Adipocyte (in vitro differentiated cells): ENCODE results near the gene TMEM190.

Source experiments
- DNase-seq: peaks from one replicate; pipeline ENCODE4 v3.0.0-alpha.2; 2015; ENCODE audit warnings: low read depth
- H3K27me3 ChIP-seq: replicated peaks from 2 replicates; pipeline ENCODE4 v1.7.0; 2013; ENCODE audit warnings: mild to moderate bottlenecking, low read length, moderate library complexity; ENCODE audit not compliant: control insufficient read depth, insufficient read depth
- H3K36me3 ChIP-seq: 2 replicates; pipeline ENCODE4 v1.7.0; 2013; ENCODE audit warnings: low read length, mild to moderate bottlenecking, moderate library complexity; ENCODE audit not compliant: control insufficient read depth, insufficient read depth, severe bottlenecking
- H3K4me1 ChIP-seq: 2 replicates; pipeline ENCODE4 v1.7.0; 2013; ENCODE audit warnings: mild to moderate bottlenecking, low read length, moderate library complexity; ENCODE audit not compliant: control insufficient read depth, insufficient read depth
- H3K4me3 ChIP-seq: 2 replicates; pipeline ENCODE4 v1.7.0; 2013; ENCODE audit warnings: mild to moderate bottlenecking, low read length, moderate library complexity
- H3K9ac ChIP-seq: 2 replicates; pipeline ENCODE4 v1.7.0; 2013; ENCODE audit warnings: mild to moderate bottlenecking, low read length, moderate library complexity
- H3K9me3 ChIP-seq: 2 replicates; pipeline ENCODE4 v1.7.0; 2013; ENCODE audit warnings: mild to moderate bottlenecking, low read length, moderate library complexity; ENCODE audit not compliant: control insufficient read depth

TMEM190 gene

DNA sequence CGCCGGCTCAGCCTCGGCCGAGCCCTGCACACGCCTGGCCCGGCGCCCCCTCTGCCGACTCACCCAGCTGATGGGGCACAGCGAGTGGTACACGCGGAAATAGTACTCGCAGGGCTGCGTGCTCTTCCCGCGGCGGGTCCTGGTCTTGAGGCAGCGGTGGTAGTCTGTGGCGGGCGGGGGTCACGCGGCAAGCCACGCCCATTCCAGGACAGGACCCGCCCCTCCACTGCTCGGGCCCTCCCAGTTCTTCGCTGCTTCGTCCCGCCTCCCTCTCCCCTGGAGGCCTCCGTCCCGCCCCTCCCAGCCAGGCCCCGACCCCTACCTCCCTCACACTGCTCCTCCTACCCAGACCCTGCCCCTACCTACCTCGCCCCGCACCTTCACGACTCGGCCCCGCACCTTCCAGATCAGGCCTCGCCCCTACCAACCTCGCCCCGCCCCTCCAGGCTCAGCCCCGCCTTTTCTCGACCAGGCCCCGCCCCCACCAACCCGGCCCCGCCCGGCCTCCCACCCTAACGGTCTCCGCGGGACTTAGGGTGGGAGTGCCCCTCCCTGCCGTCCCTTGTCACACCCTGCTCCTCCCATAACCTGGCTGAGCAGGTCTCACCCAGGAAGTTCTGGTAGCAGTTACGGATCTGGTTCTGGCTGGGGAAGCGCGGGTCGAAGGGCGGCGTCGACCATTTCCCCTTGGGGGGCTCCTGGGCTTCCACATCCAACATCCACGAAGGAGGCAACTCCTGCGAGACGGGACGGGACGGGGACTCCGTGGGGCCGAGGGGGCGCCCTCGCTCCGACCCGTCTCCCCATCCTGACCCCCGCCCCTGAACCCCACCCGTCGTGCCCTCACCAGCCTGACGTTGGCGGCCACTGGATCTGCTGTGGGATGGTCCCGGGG, 22.6 kb upstream of the TMEM190 start:
- Histone ChIP-seq H3K4me3 (peak overlapping the region; percentile 54), H3K4me1 (no peaks in the 10 kb centered on the region), H3K9ac (no peak overlapping the region), H3K27me3 (peaks cover 37% of the 10 kb centered on the region), H3K36me3 (no peaks in the 10 kb centered on the region), H3K9me3 (no peaks in the 10 kb centered on the region)
- peak; percentile 74 for DNase-seq

DNA sequence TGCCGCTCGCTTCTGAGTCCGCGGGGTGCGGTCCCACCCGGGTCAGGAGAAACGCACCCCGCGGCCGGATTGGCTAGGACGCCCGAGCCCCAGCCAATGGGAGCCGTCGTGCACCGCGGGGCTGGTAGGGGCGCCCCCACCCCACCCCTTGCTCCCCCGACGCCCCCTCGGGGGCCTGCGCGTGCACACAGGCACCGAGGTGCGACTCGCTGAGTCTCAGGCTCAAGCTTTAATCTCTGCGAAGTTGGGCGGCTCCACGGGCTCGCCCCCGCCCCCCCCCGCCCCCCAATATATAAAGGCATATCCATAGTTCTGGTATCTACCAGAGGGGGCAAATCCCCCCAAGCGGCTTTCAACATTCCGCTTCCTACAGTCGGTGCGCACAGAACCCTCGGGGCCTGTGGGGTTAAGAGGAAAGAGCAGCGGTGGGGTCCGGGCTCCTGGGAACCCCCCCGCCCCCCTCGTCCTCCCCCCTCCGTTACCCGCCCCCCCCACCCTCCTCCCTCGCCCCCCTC, 21.9 kb upstream of the TMEM190 start, which contains the start of gene COX6B2:
Gene COX6B2, minus strand, starts transcription at position 22 of the 515 bp plus-strand sequence. CDS start 198 bp downstream, outside the sequence.
- DNase-seq: no peak
- H3K36me3 ChIP-seq: no peaks in the 10 kb centered on the region
- no peaks in the 10 kb centered on the region for H3K9me3 ChIP-seq
- H3K27me3 ChIP-seq: peaks cover 37% of the 10 kb centered on the region
- H3K9ac ChIP-seq: no peak within 1 kb of the TSS
- H3K4me3 ChIP-seq: peak within 1 kb of the TSS; percentile 54
- H3K4me1 ChIP-seq: no peaks in the 10 kb centered on the region

DNA sequence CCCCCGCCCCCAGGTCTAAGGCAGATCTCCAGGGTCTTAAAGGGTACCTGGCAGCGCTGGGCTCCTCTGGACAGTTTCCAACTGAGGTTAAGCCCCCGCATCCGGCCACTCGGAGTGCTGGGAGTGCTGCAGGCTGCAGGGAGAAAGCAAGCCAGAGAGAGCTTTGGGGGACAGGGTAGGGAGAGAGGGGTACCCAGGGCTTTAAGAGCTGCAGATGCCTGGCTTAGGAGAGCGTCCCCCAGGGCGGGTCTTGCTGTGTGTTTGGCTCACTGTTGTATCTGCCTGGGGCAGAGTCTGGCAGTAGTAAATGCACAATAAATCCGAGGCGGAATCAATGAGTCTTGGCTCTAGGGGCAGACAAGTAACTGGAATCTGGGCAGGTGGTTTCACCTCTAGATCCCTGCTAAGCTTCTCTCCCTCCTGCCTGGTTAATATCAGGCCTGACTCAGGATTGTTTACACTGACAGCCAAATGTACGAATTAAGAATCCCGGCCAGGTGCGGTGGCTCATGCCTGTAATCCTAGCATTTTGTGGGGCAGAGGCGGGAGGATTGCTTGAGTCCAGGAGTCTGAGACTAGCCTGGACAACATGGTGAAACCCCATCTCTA, 21.3 kb upstream of the TMEM190 start:
- H3K9ac ChIP-seq: no peak overlapping the region
- no peak overlapping the region for H3K4me3 ChIP-seq
- no peaks in the 10 kb centered on the region for H3K4me1 ChIP-seq
- DNase-seq: no peak
- no peaks in the 10 kb centered on the region for H3K36me3 ChIP-seq
- no peaks in the 10 kb centered on the region for H3K9me3 ChIP-seq
- peaks cover 37% of the 10 kb centered on the region for H3K27me3 ChIP-seq

DNA sequence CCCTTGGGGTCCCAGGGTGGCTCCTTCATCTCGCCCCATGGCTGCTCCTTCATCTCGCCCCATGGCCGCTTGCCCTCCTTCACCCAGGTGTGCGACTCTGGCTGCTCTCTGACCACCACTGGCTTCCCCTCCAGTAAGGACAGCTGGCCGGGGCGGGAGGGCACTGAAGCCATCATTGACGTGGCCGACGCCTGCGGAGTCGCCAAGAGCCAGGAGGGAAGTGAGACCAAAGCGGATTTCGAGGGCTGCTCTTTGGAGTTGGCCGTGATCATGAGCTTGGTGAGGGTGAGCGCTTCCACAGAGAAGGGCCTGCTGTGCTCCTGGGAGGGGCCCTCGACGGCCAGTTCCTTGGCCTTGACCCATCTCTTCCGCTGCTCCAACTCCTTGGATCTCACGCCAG, 18.1 kb upstream of the TMEM190 start:
- DNase-seq: no peak
- no peaks in the 10 kb centered on the region for H3K36me3 ChIP-seq
- no peaks in the 10 kb centered on the region for H3K4me1 ChIP-seq
- H3K27me3 ChIP-seq: peaks cover 10% of the 10 kb centered on the region
- no peak overlapping the region for H3K9ac ChIP-seq
- H3K4me3 ChIP-seq: no peak overlapping the region
- H3K9me3 ChIP-seq: no peaks in the 10 kb centered on the region

DNA sequence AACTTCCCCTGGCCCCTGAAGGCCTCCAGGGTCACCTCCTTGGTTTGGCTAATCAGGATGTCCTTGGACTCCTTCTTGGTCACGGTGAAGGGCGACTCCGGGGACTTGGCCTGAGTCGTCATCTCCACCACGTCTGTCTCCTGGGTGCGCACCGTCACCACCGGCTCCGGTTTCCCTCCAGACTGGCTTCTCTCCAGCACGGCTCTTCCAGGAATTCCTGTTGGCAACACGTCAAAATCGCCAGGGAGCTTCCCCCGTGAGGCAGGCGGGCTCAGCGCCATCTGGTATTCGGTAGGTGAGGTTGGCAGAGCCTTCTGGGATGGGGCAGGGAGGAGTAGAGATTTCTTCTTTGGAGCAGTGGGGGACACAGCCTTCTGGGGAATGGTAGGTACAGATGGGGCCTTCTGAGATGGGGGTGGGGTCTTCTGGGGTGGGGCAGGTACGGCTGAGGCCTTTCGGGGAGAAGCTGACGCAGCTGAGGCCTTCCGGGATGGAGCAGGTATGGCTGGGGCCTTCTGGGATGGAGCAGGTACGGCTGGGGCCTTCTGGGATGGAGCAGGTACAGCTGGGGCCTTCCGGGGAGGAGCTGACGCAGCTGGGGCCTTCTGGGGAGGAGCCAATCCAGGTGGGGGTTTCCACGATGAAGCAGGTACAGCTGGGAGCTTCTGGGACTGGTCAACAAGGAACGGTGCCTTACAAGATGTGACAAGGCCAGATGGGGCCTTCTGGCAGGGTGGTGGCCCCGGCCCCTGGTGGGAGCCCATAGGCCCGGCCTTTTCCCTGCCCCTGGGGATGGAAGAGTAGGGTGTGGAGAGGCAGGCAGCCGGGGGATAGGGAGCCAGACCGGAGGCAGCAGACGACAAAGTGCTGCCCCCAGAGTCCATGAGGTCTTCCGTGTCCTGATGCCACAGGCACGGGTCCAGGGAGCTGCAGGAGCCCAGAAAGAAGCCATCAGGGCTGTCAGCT, 17.4 kb upstream of the TMEM190 start:
- DNase-seq: no peak
- Histone ChIP-seq H3K9me3 (no peaks in the 10 kb centered on the region), H3K9ac (no peak overlapping the region), H3K36me3 (no peaks in the 10 kb centered on the region), H3K4me1 (no peaks in the 10 kb centered on the region), H3K27me3 (peaks cover 6% of the 10 kb centered on the region), H3K4me3 (no peak overlapping the region)

DNA sequence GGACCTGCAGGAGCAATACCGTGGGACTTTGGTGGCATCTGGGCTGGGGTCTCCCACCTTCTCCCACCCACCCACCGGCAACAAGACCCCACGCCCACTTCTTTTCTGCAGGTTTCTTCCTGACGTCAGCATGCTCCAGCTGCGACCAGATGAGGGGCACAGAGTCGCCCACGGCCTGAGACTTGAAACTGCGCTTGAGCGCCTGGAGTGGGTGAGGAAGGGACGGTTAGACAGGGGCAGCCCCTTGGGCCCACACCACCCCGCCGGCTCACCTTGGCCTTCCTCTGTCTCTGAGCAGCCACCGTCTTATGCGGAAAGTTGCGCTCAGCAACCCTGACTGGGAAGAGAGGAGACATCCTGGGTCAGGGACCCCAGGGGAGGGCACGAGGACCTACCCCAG, 15.7 kb upstream of the TMEM190 start:
- Histone ChIP-seq H3K9me3 (no peaks in the 10 kb centered on the region), H3K36me3 (no peaks in the 10 kb centered on the region), H3K4me3 (no peak overlapping the region), H3K4me1 (no peaks in the 10 kb centered on the region), H3K9ac (no peak overlapping the region), H3K27me3 (peaks cover 5% of the 10 kb centered on the region)
- no peak for DNase-seq

DNA sequence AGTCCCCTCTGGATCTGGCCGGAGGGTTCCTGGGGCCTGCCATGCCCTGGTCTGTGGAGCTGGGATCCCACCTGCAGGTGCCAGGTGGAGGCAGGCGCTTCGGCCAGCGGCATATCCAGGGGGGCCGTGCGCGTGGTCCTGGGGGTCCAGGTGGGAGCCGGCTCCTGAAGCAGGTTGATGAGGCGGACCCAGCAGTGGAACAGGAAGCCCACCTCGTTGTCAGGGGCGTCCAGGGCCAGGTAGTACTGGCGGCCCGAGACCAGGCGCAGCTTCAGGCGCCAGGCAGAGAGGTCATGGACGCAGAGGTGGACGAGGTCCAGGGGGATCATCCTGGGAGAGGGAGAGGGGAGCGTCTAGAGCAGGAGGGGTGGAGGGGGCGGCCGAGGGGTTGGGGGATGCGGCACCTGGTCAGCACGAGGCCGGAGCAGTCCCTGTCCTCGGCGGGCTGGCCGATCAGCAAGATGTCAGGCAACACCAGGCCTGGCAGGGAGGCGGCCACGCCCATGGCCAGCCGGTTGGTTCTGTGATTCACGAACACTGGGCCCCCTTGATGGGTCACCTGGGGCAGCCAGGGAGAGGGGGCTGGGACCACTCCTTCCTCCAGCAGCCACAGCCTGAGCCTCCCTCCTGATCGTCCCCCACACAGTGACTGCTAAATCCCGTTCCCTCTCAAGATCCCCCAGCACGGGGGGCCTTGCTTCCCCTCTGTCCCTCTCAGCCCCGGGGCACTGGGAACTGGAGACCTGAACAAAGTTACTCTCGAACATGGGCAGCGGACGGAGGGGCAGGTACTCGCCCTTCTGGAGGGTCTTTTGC, 14.2 kb upstream of the TMEM190 start:
- H3K4me1 ChIP-seq: no peaks in the 10 kb centered on the region
- no peaks in the 10 kb centered on the region for H3K9me3 ChIP-seq
- no peak for DNase-seq
- H3K27me3 ChIP-seq: peaks cover under 1% of the 10 kb centered on the region
- no peaks in the 10 kb centered on the region for H3K36me3 ChIP-seq
- H3K9ac ChIP-seq: no peak overlapping the region
- no peak overlapping the region for H3K4me3 ChIP-seq

DNA sequence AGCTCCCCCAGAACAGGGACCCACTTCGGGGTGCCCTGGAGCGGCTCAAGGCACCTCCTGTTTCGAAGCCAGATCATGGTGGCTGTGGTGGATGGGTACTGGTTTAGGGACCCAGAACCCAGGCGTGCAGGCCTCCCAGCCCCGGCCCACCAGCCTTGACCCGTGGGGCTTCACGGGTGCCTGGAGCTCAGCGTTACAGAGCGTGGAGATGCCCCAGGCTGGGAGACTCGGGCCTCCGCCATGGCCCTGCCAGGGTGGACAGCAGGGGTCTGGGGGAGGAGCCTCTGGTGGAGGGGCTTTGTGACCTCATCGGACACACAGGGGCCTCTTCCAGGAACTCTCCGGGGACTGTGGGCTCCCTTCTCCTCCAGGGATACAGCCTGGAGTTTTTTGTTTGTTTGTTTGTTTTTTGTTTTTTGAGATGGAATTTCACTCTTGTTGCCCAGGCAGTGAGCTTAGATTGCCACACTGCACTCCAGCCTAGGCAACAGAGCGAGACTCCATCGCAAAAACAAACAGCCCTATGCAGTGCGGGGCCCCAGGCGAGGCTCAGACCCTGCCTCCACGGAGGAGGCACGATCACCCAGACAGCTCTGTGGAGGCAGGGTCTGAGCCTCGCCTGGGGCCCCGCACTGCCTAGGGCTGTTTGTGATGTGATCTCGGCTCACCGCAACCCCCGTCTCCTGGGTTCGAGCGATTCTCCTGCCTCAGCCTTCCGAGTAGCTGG, 13.5 kb upstream of the TMEM190 start, which contains the start of gene GARIN5B:
Gene GARIN5B, minus strand, starts transcription at position 271 of the 727 bp plus-strand sequence. Its CDS starts 194 bp downstream, at position 77.
- H3K9ac ChIP-seq: no peak within 1 kb of the TSS
- H3K36me3 ChIP-seq: no peaks in the 10 kb centered on the region
- H3K9me3 ChIP-seq: no peaks in the 10 kb centered on the region
- no peak within 1 kb of the TSS for H3K4me3 ChIP-seq
- no peak for DNase-seq
- H3K27me3 ChIP-seq: no peaks in the 10 kb centered on the region
- no peaks in the 10 kb centered on the region for H3K4me1 ChIP-seq

DNA sequence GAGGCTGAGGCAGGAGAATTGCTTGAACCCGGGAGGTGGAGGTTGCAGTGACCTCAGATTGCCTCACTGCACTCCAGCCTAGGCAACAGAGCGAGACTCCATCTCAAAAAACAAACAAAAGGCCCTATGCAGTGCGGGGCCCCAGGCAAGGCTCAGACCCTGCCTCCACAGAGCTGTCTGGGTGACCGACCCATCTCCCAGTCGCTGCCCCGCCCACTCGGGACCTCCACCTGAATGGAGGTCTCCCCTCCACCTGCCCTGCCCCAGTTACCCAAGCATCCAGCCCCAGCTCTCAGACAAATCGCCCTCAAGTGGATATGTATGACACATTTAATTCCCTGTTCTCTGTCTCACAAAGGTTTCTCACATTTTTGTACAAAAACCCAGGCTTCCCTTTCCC, 11.4 kb upstream of the TMEM190 start:
- Histone ChIP-seq H3K27me3 (no peaks in the 10 kb centered on the region), H3K9ac (no peak overlapping the region), H3K9me3 (no peaks in the 10 kb centered on the region), H3K36me3 (no peaks in the 10 kb centered on the region), H3K4me3 (no peak overlapping the region), H3K4me1 (no peaks in the 10 kb centered on the region)
- DNase-seq: no peak

DNA sequence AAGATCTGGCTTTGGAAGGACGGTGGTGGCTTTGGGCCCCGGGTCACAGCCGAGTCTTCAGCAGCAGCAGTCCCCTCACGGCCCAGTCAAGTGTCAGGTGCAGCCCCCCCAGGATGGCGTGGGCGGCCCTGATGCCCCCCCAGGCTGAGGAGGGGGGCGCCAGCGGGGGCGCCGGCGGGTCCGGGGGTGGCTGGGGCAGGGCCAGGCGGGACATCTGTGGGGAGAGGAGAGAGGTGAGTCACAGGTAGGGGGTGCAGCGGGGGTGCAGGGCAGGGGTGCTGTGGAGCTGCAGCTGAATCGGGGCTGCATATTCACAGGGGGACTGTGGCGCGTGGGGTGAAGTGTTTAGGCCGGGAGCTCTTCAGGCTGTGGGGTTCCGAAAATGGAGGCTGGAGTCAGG, 10.7 kb upstream of the TMEM190 start:
- H3K4me3 ChIP-seq: no peak overlapping the region
- H3K36me3 ChIP-seq: no peaks in the 10 kb centered on the region
- H3K9ac ChIP-seq: no peak overlapping the region
- DNase-seq: no peak
- no peaks in the 10 kb centered on the region for H3K4me1 ChIP-seq
- no peaks in the 10 kb centered on the region for H3K27me3 ChIP-seq
- H3K9me3 ChIP-seq: no peaks in the 10 kb centered on the region
